Stimulated activated CD4-positive, alpha-beta T cell treated with anti-CD3 and anti-CD28 coated beads, Interleukin-2, amount 100 ng/mL, for 48 hours (primary cell): ENCODE results near the gene KRT78.
"Not testable (repeated sequence)": the region's sequence is repeated elsewhere in the genome, so short reads cannot be mapped to it uniquely, and the experiment has no call there.

Experiments
- DNase-seq, 2 donors: peaks; one replicate each; pipeline ENCODE4 v3.0.0-alpha.2; 2020

KRT78 gene

DNA sequence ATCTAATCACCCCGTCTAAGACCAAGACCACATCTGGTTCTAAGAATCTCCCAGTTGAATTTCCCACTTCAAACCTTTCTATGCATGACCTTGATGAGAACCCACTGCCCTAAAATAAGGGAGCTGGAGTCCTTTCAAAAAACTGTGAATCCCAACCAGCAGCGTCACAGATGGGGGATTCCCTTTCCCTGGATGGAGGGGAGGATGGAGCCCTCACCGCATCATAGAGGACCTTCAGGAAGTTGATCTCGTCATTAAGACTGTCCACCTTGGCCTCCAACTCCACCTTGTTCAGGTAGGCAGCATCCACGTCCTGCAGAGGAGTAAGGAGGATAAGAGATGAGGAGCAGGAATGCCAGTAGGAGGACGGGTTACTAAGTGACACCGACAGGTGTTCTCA, 39.6 kb downstream of the KRT78 start:
- DNase-seq, result no peak

DNA sequence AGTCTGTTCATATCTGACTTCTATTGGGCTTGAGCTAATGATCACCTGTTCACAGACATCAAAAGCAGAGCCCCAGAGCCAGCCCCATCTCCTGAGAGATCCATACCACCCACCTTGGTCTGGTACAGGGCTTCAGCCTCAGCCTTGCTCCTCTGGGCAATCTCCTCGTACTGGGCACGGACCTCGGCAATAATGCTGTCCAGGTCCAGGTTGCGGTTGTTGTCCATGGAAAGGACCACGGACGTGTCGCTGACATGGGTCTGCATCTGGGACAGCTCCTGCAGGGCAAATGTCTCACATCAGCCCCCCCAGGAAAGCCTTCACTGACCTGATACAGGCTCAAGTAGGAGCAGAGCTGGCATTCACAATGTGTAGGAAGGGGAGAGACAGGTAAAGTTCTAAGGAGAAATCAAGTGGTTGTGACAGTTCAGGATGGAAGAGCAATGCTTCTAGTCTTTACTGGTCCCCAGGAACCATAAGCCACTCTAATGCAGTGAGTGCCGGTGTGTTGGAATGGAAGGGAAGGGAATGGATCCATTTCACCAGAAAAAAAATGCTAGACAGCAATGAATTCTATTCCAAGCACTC, 40.1 kb downstream of the KRT78 start:
- DNase-seq, result no peak

DNA sequence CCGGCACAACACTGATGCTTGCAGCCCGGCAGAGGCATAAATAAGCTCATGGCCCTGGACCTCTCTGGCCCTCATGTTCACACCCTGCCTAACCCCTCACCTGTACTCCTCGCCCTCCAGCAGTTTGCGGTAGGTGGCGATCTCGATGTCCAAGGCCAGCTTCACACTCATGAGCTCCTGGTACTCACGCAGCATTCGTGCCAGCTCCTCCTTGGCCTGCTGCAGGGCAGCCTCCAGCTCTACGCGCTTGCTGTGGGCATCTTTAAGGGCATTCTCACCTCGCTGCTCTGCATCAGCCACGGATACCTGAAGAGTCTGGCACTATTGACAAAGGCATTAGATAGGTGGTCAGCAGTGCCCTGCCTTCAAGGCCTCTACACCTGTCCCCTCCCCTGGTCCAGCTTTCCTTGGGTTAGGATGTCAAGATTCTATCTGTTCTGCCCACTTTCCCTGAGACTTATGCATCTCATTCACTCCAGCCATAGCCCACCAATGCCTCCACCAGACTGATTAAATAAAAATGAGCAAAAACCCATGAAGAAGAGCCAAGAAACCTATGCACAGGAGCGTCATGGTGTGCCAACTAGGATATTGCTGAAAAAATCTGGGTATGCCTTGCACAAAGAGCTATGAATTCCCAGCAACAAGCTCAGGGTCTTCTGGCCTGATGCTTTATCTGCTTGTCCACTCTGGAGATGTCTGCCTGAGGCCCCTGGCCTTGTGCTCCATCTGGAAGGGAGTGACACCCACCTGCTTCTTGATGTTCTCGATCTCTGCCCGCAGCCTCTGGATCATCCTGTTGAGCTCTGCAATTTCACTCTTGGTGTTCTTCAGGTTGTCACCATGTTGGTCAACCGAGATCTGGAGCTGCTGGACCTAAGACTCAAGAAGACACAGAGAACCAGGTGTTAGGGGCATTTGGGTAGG, 41.0 kb downstream of the KRT78 start:
- DNase-seq, result no peak

DNA sequence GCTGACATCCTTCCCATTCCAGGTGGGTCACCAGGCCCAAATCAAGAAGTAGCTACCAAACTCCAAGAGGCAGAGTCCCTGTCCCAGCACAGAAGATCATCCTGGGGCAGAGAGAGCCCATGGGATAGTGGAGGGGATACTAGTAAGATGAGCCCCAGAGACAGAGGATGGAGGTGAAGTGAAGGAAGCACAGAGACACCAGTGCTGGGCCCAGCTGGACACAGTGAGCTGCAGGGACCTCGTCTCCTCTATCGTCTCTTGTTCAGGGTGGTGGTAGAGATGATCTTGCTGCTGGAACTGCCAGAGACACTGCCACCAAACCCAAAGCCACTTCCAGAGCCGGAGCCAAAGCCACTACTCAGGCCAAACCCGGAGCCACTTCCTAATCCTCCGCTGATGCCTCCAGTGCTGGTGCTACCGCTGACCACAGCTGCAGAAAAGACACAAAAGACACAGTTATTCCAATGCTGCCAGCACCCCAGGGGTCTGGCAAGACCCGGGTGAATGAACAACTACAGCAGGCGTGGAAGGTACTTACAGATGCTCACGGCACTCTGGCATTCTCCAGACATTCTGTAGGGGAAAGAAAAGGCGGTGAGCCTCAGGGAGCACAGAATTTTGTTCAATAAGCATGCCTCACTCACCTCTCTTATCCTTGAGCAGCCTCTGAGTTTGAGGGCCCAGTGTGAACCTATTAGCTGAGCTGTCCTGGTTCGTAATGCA, 41.8 kb downstream of the KRT78 start:
- DNase-seq, result no peak

DNA sequence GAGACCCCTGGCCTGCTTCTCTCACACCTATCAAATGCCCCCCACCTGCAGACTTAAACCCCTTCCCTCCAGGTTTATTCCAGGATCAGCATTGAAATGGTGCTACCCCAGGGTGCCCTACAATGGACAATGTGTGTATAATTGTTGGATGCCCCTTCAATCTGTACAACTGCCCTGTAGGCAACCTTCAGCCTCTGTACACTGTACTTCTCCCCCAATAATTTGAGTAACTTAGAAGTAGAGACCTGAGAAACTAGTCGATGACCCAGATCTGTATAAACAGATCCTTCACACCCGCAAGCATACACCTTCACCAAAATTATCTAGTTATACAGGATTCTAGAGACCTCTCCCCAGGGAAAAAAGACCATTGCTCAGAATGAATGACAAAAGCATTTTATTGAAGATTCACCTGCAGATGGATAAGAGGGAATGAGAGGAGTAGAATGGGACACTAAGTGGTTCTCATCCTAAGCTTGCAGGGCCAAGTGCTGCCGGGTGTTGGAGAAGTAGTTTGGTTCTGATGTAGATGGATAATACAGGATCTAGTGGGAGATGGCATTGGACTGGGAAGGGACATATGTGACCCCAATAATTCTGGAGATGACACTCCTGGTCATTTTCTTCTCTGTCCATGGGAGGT, 42.5 kb downstream of the KRT78 start:
- no peak for DNase-seq

DNA sequence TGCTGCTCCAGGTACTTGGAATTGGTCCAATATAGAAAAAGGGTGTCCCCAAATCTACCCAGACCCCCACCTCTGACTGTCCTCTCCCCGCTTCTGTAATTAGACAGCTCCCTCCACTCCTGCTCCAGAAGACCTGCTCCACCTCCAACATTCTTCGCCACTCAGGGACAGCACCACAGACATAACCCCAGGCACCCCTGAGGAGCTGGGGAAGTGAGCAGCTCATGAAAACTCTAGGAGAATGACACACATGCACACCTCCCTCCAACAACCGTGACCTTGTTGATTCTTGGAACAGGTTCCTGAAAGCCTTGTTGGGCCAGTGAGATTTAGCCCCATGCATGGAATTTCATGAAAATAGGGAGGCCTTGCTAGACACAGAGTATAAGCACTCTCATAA, 43.1 kb downstream of the KRT78 start:
- no peak for DNase-seq

DNA sequence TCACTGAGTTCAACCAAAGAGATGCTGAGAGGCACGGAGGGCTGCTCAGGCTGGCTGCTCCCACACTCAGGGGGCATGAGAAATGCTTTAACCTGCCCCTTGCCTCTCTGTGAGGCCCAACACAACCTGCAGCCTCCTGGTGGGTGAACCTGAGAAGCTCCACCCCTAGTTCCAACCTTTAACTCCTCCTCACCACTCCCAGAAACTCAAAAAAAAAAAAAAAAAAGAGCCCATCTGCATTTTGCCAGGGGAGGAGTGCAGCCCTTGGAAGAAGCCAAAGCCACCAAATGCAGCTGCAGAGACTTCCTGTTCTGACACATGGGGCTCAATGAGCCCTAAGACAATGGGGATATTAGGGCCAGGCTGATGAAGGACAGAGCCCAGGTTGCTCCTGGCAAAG, 43.8 kb downstream of the KRT78 start:
- DNase-seq, result no peak

DNA sequence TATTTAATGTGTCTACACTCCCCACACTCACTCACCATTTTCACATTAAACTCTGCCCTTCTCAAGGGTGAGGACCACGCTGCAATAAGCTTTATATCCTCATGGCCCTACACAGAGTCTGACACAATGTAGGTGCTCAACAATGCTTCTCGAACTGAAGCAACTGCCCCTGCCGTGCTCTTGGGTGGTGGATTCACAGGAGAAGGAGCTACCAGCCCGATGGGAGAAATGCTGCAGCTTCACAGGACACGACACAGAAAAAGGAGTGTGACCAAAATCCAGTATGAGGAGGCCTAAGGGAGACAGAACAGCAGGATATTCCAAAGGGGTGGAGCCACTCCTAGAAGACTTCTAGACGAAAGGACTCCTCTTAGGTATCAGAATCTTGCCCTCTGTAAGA, 46.4 kb downstream of the KRT78 start:
- no peak for DNase-seq

DNA sequence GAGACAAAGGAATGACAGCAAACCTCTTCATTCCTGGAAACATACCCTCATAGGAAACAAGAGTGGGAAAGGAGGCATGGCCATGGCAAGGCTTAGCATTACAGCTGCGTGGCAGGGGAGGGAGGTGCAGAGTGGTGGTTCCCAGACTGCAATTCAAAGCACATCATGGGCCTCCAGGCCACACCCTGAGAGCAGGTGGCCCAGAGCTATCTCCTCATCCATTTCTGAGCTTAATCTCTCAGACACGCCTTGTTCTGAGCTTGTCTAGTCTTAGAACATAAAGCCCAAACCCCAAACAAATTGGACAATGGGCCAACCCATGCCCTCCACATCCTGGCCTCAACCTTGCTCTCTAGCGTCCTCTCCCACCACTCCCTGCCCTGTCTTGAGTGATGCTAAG, 47.0 kb downstream of the KRT78 start:
- no peak for DNase-seq

DNA sequence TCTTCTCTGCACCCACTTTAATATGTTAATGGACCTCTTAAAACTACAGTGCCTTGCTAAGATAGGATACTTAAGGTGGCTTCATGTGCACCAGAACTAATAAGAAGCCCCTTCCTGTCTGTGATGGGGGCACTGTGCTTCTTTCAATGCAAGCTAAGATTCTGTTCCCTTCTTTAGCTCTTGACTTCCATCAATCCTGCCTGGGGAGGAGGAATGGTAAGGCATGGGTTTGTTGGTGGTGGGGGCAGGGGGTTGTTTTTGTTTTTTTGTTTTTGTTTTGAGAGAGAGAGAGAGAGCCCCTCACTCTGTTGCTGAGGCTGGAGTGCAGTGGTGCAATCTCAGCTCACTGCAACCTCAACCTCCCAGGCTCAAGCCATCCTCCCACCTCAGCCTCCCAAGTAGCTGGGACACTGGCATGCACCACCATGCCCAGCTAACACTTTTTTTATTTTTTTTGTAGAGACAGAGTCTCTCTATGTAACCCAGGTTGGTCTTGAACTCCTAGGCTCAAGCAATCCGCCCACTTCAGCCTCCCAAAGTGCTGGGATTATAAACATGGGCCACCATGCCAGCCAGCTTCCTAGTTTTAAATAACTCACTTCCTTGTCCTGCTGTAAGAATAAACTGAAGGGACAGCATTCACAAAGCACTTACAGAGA, 48.4 kb downstream of the KRT78 start:
- no peak for DNase-seq

DNA sequence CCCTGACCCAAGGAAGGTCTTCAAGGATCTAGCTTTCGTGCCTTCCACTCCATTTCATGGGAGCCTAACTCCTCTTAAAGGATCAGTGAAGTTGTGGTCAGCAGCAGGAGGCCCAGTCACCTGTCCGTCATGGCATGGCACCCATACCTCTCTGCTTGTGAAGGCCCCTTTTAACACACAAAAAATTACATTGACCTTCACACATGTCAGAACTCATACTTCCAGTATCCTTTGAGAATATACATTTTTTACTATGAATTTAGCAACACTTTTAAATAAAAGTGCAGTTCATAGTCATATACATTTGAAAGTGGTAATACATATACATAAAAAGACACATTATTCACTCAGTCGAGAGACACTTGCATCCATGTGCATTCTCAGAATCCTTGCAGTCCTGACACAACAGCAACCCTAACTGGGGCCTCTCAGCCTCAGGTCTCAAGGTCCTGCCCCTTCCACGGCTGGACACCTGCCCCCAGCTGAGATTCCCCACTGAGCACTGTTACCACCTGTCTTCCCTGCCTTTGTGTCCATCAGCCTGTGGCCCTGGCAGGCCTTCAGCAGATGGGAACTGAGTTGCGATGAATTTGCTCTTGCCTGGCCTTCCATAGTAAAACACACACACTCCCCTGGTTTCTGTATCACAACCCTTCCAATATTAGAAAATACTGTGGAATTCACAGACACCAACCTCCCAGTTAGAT, 49.1 kb downstream of the KRT78 start:
- no peak for DNase-seq

DNA sequence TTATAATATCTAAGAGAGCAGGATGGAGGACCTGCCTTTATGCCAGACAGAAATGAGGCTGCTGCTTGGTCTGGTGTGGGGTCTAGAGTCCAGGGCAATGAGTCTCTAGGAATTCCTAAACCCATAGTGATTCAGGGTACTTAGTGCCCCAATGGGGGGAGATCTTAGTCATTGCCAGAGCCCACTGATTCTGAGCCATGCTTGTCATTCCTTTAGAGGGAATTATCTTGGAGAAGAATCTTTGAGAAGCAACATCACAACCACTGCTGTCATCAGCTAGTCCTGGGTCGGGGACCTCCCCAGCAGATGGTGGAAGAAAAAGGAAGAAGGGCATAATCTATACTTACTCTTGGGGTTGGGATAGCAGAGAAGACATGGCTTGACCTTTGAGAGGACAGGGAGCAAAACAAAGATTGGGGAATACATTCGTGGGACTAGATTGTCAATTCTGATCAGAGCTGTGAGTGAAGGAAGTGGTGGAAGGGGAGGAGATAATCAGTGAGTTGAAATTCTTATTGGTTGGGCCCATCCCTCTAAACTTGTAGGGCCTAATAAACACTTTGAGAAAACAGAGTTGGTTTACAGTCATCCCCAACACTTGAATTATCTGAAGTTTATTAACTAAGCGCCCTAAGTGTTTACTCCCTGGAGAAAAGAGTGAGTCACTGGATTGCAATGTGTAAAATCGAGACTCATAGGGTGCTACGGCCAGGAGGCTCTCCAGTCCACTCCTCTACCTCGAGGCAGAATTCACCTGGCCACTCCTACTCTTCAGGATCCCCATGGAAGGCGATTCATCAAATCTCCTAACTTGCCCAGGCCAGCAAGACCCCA, 49.9 kb downstream of the KRT78 start:
- DNase-seq, result no peak

DNA sequence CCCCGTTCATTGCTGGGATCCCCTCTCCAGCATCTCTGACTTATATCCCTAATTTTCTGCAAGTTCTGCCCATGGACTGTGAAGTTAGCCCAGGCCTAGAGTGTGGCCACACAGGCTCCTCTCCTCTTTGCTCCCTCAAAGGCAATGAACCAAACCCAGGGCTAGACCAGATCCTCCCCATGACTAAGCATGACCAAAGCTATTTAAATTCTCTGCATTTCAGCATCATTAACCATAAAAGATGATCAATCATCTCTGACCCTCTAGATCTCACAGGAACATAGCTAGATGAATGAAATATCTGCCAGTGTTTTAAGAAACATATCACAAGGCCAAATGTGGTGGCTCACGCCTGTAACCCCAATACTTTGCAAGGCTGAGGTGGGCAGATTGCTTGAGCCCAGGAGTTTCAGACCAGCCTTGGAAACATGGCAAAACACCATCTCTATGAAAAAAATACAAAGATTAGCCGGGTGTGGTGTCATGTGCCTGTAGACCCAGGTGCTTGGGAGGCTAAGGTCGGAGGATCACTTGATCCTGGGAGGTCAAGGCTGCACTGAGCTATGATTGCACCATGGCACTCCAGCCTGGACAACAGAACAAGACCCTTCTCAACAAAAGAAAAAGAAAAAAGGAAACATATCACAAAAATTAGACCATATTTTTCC, 50.7 kb downstream of the KRT78 start:
- no peak for DNase-seq

DNA sequence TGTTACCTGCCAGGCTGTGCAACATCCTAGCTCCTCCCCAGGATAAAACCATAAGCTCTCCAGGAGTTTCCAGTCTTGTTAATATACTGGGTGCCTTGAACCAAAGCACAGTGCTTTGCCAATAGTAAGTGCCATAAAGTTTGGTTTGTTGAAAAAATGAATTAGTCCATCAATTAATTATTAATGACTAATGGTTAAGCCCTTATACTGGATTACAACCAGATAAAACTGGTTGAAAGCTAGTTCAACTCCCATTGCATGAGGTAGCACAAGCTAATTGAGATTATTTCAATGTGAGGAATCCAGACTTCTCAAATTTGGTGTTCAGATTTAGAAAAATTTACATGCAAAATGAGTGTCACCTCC, 51.3 kb downstream of the KRT78 start:
- no peak for DNase-seq

DNA sequence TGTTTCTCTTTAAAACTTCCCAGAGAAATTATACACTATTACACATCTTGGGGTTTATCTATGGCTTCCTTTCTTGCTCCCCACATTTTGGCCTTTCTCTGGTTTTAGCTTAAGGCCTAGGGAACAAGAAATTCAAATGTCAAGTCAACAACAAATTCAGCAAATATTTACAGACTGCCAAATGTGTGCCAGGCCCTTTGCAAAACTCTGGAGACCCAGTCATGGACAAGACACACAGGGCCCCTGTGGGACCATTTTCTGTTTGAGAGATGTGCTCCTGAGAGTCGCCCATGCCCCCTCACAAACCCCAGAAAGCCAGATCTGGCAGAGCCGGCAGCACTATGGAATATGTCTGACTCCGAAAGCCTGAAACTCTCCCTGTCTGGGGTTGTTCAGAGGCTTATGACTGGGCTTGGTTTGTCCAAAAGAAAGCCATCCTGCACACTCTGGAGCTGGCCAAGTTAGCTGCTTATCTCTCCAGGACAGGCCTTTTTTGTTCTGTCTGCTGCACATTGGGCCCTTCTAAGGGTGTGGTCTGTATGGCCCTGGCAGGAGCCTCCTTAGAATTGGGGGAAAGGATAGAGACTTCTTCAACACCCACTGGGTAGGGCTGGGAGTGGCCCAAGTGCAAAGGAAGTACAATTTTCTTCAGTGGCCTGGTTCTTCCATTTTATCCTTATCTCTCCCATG, 51.8 kb downstream of the KRT78 start:
- no peak for DNase-seq

DNA sequence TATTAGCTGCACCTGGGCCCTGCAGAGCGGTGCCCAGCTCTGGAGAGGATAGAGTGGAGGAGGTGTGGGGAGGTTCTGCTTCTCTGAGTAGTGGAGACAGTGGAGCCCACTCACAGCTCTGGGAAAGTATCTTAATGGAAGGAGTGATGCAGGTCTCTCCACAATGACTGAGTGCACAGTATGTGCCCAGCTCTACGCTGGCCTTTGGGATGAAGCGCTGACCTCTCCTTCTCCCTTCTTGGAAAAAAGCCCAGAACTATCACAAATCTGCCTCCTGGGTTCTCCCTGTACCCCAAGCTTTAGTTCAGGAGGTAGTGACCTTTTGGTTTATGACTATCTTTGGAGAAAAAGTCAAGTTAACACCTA, 52.4 kb downstream of the KRT78 start:
- DNase-seq, result no peak

DNA sequence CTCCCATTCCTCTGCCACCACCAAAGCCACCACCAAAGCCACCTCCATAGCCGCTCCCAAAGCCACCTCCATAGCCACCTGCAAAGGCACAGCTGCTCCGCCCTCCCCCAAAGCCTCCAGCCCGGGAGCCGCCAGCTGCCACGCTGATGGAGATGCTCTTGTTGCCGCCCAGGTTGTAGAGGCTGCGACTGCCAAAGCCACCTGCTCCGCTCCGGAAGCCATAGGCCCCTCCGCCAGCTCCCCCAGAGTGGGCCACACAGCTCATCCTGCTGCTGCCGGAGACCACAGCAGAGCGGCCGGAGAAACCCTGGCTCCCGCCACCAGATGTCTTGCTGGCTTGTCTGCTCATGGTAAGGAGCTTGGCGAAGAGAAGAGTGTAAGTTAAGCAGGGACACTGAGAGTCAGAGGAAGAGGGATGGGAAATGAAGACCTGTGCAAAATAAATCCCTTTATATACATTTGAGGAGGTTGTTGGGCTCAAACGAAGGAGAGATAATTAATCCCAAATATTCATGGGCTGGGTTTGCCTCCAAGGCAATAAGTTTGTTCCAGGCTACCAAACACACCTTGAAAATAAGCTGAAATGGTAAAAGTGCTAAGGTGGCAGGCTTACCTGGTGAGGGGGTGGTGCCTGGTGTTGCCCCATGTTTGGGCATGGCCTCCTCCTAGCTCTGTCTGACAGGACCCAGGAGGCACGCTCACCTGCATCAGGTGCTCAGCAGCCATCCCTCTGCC, 52.9 kb downstream of the KRT78 start, which contains the start of gene KRT3:
TSS of gene KRT3 (minus strand) at position 424 of the 735 bp plus-strand sequence. CDS start at position 349, 75 bp downstream.
- no peak for DNase-seq

DNA sequence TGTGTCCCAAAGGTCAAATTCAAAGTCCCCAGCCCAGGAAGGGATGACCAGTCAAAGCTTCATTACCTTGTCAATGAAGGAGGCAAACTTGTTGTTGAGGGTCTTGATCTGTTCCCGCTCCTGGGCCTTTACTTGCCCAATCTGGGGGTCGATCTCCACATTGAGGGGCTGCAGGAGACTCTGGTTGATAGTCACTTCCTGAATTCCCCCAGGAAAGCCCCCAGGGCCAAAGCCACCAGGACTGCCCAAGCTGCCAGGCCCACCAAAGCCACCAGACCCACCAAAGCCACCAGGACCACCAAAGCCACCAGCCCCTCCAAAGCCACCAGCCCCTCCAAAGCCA, 53.5 kb downstream of the KRT78 start:
- not testable (repeated sequence) for DNase-seq
